ENCODE data around the gene RMND5B. TPM values are rescaled to one million over a fixed set of nuclear protein-coding genes. Genes with fewer than 3 reads are reported as not detected.

Gene RMND5B
- total RNA-seq, 2 donors from 2014 or later, result 36.0 to 36.9 TPM

DNA sequence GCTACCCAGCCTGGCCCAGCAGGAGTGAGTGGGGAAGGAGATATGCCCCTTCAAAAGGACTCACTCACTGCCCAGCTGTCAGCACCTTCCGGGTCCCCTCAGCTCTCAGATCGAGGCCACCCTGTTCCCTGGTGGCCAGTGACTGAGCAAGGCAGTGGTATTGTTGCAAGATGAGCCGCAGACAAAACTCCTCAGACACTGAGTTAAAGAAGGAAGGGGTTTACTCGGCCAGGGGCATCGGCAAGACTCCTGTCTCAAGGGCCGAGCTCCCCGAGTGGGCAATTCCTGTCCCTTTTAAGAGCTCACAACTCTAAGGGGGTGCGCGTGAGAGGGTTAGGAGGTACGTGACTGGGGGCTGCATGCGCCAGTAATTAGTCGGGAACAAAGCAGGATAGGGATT, 27.2 kb upstream of the RMND5B start:
- no peak overlapping the region for H3K9ac ChIP-seq (ENCODE audit: extremely low read depth, low read length, poor library complexity, severe bottlenecking)
- H3K27ac Mint-ChIP-seq, result peak overlapping the region; percentile 38
- no peaks in the 10 kb centered on the region for H3K4me1 Mint-ChIP-seq
- no peaks in the 10 kb centered on the region for H3K27me3 ChIP-seq (ENCODE audit: control insufficient read depth, insufficient read depth, low read length, poor library complexity, severe bottlenecking)
- H3K27ac ChIP-seq (ENCODE audit: low read depth, low read length), result no peak overlapping the region
- H3K36me3 ChIP-seq (ENCODE audit: control insufficient read depth, insufficient read depth, low read length), result no peaks in the 10 kb centered on the region
- no peaks in the 10 kb centered on the region for H3K36me3 Mint-ChIP-seq (ENCODE audit: low read depth)
- no peak for DNase-seq
- no peaks in the 10 kb centered on the region for H3K9me3 ChIP-seq (ENCODE audit: control insufficient read depth, low read length)
- no peak overlapping the region for H3K4me3 Mint-ChIP-seq
- H3K4me3 ChIP-seq (ENCODE audit: low read length), result no peak overlapping the region
- H3K9me3 Mint-ChIP-seq, result no peaks in the 10 kb centered on the region
- H3K4me1 ChIP-seq (ENCODE audit: control insufficient read depth, insufficient read depth, low read length), result no peaks in the 10 kb centered on the region
- H3K27me3 Mint-ChIP-seq (ENCODE audit: insufficient read depth), result peaks cover 2% of the 10 kb centered on the region
- 91 to 96% methylated on average over 9 to 12 of the region's 12 CpGs for WGBS, 2 experiments (ENCODE audit: insufficient coverage in 1 of 2, insufficient read length in 1 of 2)
- no peak for TF ChIP-seq CTCF (conservative IDR thresholded peaks at IDR 0.05)

GRCh38 chr5:178104492-178104891, 26.3 kb upstream of the RMND5B start:
- Histone ChIP-seq H3K9me3 (ENCODE audit: control insufficient read depth, low read length) (no peaks in the 10 kb centered on the region), H3K9ac (ENCODE audit: extremely low read depth, low read length, poor library complexity, severe bottlenecking) (no peak overlapping the region), H3K27ac (ENCODE audit: low read depth, low read length) (no peak overlapping the region), H3K4me3 (ENCODE audit: low read length) (no peak overlapping the region), H3K27me3 (ENCODE audit: control insufficient read depth, insufficient read depth, low read length, poor library complexity, severe bottlenecking) (no peaks in the 10 kb centered on the region), H3K4me1 (ENCODE audit: control insufficient read depth, insufficient read depth, low read length) (no peaks in the 10 kb centered on the region), H3K36me3 (ENCODE audit: control insufficient read depth, insufficient read depth, low read length) (no peaks in the 10 kb centered on the region)
- Mint-ChIP-seq H3K4me3 (no peak overlapping the region), H3K27ac (no peak overlapping the region), H3K4me1 (no peaks in the 10 kb centered on the region), H3K27me3 (ENCODE audit: insufficient read depth) (peaks cover 2% of the 10 kb centered on the region), H3K36me3 (ENCODE audit: low read depth) (no peaks in the 10 kb centered on the region), H3K9me3 (no peaks in the 10 kb centered on the region)
- TF ChIP-seq CTCF (conservative IDR thresholded peaks at IDR 0.05), result no peak
- 91% methylated on average over 4 of the region's 5 CpGs; no CpG with 5 or more reads in 1 of the 2 experiments for WGBS, 2 experiments (ENCODE audit: insufficient coverage in 1 of 2, insufficient read length in 1 of 2)
- DNase-seq, result no peak

GRCh38 chr5:178106086-178106485, 24.7 kb upstream of the RMND5B start:
- no peaks in the 10 kb centered on the region for H3K4me1 ChIP-seq (ENCODE audit: control insufficient read depth, insufficient read depth, low read length)
- 70 to 100% methylated on average over 3 to 4 of the region's 4 CpGs for WGBS, 2 experiments (ENCODE audit: insufficient coverage in 1 of 2, insufficient read length in 1 of 2)
- peaks cover 6% of the 10 kb centered on the region for H3K27me3 Mint-ChIP-seq (ENCODE audit: insufficient read depth)
- H3K4me1 Mint-ChIP-seq, result no peaks in the 10 kb centered on the region
- no peaks in the 10 kb centered on the region for H3K9me3 Mint-ChIP-seq
- no peak overlapping the region for H3K4me3 Mint-ChIP-seq
- H3K9me3 ChIP-seq (ENCODE audit: control insufficient read depth, low read length), result no peaks in the 10 kb centered on the region
- no peaks in the 10 kb centered on the region for H3K36me3 ChIP-seq (ENCODE audit: control insufficient read depth, insufficient read depth, low read length)
- H3K27me3 ChIP-seq (ENCODE audit: control insufficient read depth, insufficient read depth, low read length, poor library complexity, severe bottlenecking), result no peaks in the 10 kb centered on the region
- H3K36me3 Mint-ChIP-seq (ENCODE audit: low read depth), result no peaks in the 10 kb centered on the region
- no peak overlapping the region for H3K4me3 ChIP-seq (ENCODE audit: low read length)
- TF ChIP-seq CTCF (conservative IDR thresholded peaks at IDR 0.05), result no peak
- H3K27ac Mint-ChIP-seq, result no peak overlapping the region
- no peak for DNase-seq
- H3K27ac ChIP-seq (ENCODE audit: low read depth, low read length), result no peak overlapping the region
- H3K9ac ChIP-seq (ENCODE audit: extremely low read depth, low read length, poor library complexity, severe bottlenecking), result no peak overlapping the region

Data from endodermal cell (in vitro differentiated cells).